ENCODE data around the gene HOGA1. TPM values are rescaled to one million over a fixed set of nuclear protein-coding genes. Genes with fewer than 3 reads are reported as not detected.
A peak's percentile ranks its signal among the peaks of the same experiment; 100 is the strongest.
"Not testable (repeated sequence)": the region's sequence is repeated elsewhere in the genome, so short reads cannot be mapped to it uniquely, and the experiment has no call there.

HOGA1 gene
- total RNA-seq, 2 donors from 2014 or later = 0.49 TPM; not detected in 1

- Histone ChIP-seq H3K9me3 (no peaks in the 10 kb centered on the region), H3K9ac (ENCODE audit: low read depth in 2 of 2, low read length in 2 of 2) (no peak overlapping the region), H3K36me3 (no peaks in the 10 kb centered on the region), H3K27me3 (no peaks in the 10 kb centered on the region), H3K4me3 (no peak overlapping the region), H3K4me1 (no peaks in the 10 kb centered on the region), H3K27ac (no peak overlapping the region)
- no peak for TF ChIP-seq CTCF (IDR thresholded peaks at IDR 0.05)
- intact Hi-C loops (cut with DNase I) = no loop called here
- DNase-seq = no peak
Observed at GRCh38 chr10:97631098-97631497, 46.9 kb downstream of the HOGA1 start.

DNA sequence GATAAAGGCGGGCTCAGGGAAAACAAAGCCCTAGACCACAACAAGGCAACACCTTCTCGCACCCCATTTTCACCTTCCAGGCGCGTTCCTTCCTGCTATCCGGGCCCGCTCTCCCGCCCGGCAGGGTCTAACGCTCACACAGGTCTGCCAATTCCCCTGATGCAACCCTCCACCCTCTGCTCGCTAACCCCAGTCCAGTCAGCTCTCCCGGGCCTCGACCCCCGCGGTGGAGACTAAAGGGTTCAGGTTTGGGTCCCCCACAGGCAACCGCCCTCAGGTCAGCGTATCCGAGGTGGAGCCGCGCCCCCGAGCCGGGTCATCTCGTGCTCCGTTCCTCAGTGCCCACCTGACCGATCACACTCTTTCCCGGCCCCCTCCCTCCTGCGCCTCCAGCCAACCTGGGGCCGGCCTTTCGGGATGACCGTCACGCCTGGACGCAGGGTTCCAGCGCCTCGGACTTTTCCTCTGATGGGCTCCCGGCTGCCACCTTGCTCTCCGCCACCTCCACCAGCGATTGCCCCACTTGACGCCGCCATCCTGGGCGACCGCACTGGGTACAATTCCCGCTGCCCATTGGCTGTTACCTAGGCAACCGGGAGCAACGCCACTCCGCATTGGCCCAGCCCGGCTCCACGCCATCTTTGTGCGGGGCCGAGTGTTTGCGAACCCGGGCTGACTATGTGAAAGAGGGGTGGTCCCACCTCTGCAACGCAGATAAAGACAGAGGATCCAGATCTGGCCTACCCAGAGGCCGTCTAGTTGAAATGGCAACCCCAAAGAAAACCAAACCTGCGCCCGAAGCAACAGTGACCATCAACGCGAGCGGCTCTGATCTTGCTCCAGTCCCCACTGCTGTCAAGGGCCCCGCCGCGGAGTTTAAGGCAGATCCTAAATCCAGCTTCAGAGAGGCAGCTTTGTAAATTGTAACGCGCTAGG, 49.0 kb downstream of the HOGA1 start, which contains the start of gene MORN4:
TSS of gene MORN4 (minus strand) at position 552 of the 936 bp plus-strand sequence. CDS start 13,847 bp downstream, outside the sequence.
- H3K27me3 ChIP-seq = no peaks in the 10 kb centered on the region
- H3K36me3 ChIP-seq = no peaks in the 10 kb centered on the region
- peak; percentile 94 for DNase-seq
- H3K4me3 ChIP-seq = peak within 1 kb of the TSS; percentile 91
- peak within 1 kb of the TSS; percentile 2 for H3K27ac ChIP-seq
- TF ChIP-seq CTCF (IDR thresholded peaks at IDR 0.05) = no peak
- H3K9ac ChIP-seq (ENCODE audit: low read depth in 2 of 2, low read length in 2 of 2) = peak within 1 kb of the TSS; percentile 61 to 72
- no peaks in the 10 kb centered on the region for H3K9me3 ChIP-seq
- intact Hi-C loops (cut with DNase I) = no loop called here
- no peaks in the 10 kb centered on the region for H3K4me1 ChIP-seq

GRCh38 chr10:97633921-97634320, 49.7 kb downstream of the HOGA1 start:
- peak overlapping the region; percentile 91 for H3K4me3 ChIP-seq
- peak; percentile 25 for DNase-seq
- intact Hi-C loops (cut with DNase I) = no loop called here
- no peaks in the 10 kb centered on the region for H3K9me3 ChIP-seq
- peak overlapping the region in 1 of 2 donors; percentile 72 for H3K9ac ChIP-seq (ENCODE audit: low read depth in 2 of 2, low read length in 2 of 2)
- H3K27ac ChIP-seq = peak overlapping the region; percentile 2
- H3K4me1 ChIP-seq = no peaks in the 10 kb centered on the region
- TF ChIP-seq CTCF (IDR thresholded peaks at IDR 0.05) = peak; percentile 31
- no peaks in the 10 kb centered on the region for H3K36me3 ChIP-seq
- H3K27me3 ChIP-seq = no peaks in the 10 kb centered on the region

DNA sequence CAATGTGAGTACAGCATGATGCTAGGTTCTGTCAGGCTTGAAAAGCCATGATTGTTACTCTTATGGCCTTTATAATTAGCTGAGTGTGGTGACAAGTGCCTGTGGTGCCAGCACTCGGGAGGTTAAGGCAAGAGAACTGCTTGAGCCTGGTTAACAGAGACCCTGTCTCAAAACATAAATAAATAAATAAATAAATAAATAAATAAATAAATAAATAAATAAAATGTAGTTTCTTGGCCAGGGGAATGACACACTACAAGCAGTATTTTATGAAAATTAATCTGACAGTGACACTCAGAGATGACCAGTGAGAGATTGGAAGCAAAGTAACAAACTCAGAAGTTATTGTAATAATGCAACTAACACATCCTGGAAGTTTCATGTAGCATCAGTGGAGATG, 51.4 kb downstream of the HOGA1 start:
- Histone ChIP-seq H3K27ac (no peak overlapping the region), H3K9me3 (no peaks in the 10 kb centered on the region), H3K4me1 (no peaks in the 10 kb centered on the region), H3K9ac (ENCODE audit: low read depth in 2 of 2, low read length in 2 of 2) (no peak overlapping the region), H3K36me3 (no peaks in the 10 kb centered on the region), H3K27me3 (no peaks in the 10 kb centered on the region), H3K4me3 (no peak overlapping the region)
- no peak for TF ChIP-seq CTCF (IDR thresholded peaks at IDR 0.05)
- no peak for DNase-seq
- intact Hi-C loops (cut with DNase I) = no loop called here

GRCh38 chr10:97639090-97639489, 54.9 kb downstream of the HOGA1 start:
- H3K4me1 ChIP-seq; H3K9ac ChIP-seq (ENCODE audit: low read depth in 2 of 2, low read length in 2 of 2); H3K36me3 ChIP-seq; H3K27ac ChIP-seq; DNase-seq; H3K9me3 ChIP-seq; H3K27me3 ChIP-seq; intact Hi-C loops (cut with DNase I); H3K4me3 ChIP-seq: not testable (repeated sequence)

Measured in colonic mucosa (tissue), 4 donors.